PC-3 (cell line): ENCODE results near the gene ARIH2.

Experiments
- EZH2 ChIP-seq: fragments of 300-600 bp; sonication (generic); IDR thresholded peaks from one replicate; pipeline ENCODE4 v1.6.1; 2017; ENCODE audit warnings: antibody characterized with exemption, mild to moderate bottlenecking, low read length; ENCODE audit not compliant: unreplicated experiment
- EZH2phosphoT487 ChIP-seq: fragments of 300-600 bp; sonication (generic); IDR thresholded peaks from 2 replicates; pipeline ENCODE4 v1.6.1; 2018; ENCODE audit warnings: mild to moderate bottlenecking, antibody characterized with exemption, low read length, borderline replicate concordance
- TF ChIP-seq, protein P1 (sequence below): fragments of 300-600 bp; sonication (generic); conservative IDR thresholded peaks from 2 replicates; pipeline ENCODE4 v1.5.1; 2017; ENCODE audit warnings: antibody characterized with exemption, low read depth, mild to moderate bottlenecking, low read length

DNA sequence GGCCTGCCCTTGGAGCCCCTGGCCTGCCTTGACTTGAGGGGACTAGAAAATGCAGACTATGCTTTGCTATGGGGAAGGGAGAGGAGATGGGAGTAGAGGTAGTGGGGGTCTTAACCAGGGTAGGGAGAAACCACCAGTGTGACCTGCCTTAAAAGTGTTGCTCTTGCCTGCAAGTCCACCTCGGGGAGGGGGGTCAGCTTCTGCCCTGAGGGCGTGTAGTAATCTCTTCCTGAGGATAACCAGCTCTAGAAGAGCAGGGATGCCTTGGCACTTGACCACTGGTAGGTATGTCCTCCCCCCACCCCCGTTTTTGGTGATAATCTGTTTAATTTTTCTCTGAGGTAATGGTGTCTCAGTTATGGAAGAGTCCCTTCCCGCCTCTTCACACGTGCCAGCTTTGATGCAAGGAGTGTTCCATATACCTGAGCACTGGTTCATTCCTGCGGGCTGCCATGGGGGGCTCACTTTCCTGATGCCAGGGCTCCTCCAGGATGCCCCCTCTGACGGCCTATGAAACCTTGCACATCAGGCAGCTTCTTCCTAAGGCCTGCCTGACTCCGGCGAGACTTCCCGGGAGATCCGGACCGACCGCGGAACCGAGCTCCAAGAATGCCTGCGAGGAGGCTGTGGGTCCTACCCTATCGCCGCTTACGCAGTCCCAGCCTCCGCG is 70.6 kb downstream of the ARIH2 start:
- TF ChIP-seq, protein P1, sequence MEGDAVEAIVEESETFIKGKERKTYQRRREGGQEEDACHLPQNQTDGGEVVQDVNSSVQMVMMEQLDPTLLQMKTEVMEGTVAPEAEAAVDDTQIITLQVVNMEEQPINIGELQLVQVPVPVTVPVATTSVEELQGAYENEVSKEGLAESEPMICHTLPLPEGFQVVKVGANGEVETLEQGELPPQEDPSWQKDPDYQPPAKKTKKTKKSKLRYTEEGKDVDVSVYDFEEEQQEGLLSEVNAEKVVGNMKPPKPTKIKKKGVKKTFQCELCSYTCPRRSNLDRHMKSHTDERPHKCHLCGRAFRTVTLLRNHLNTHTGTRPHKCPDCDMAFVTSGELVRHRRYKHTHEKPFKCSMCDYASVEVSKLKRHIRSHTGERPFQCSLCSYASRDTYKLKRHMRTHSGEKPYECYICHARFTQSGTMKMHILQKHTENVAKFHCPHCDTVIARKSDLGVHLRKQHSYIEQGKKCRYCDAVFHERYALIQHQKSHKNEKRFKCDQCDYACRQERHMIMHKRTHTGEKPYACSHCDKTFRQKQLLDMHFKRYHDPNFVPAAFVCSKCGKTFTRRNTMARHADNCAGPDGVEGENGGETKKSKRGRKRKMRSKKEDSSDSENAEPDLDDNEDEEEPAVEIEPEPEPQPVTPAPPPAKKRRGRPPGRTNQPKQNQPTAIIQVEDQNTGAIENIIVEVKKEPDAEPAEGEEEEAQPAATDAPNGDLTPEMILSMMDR, result no peak
- TF ChIP-seq EZH2, result no peak
- TF ChIP-seq EZH2phosphoT487, result no peak
